ENCODE data around the gene PMM2. TPM values are rescaled to one million over a fixed set of nuclear protein-coding genes. Genes with fewer than 3 reads are reported as not detected.

The PMM2 gene
- total RNA-seq, 4 donors from 2014 or later: 26.2 to 114 (median 58.5) TPM

DNA sequence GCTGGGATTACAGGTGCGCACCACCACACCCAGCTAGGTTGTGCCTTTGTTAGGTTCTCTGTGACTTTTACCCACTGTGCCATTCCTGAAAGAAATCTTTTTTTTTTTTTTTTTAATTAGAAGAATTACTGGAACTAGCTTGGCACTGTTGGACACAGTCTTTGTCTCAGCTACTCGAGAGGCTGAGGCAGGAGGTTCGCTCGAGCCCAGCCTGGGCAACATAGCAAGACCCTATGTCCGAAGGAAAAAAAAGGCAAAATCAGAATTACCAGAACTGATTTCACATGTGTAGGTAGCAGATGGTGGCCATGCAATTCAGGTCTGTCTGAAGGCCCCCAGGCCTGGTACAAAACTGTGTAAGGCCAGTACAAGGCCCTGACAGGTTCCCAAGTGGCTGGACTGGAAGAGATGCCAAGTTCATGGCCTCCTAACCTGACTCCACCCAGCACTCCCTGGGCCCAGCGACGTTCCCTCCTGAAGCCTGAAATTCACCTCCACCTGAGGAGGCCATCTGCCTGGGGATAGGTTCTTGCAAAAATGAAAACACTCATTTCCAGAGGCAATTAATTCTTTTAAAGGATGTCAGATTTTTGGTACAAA, 48.2 kb downstream of the PMM2 start:
- 92 to 95% methylated on average over 4 to 7 of the region's 7 CpGs for WGBS, 2 donors (ENCODE audit: low coverage in 1 of 2)
- Histone ChIP-seq H3K9me3 (no peaks in the 10 kb centered on the region), H3K4me3 (no peak overlapping the region), H3K27ac (no peak overlapping the region), H3K36me3 (peaks cover 0 to 17% (median 3%) of the 10 kb centered on the region in 4 donors), H3K27me3 (no peaks in the 10 kb centered on the region), H3K4me1 (peaks cover 0 to 3% (median 0%) of the 10 kb centered on the region in 4 donors)
- TF ChIP-seq POLR2A (IDR thresholded peaks at IDR 0.05) (no peak), POLR2AphosphoS5 (IDR thresholded peaks at IDR 0.05) (no peak), EP300 (IDR thresholded peaks at IDR 0.05; ENCODE audit: low read depth) (no peak)
- TF ChIP-seq, protein P1, sequence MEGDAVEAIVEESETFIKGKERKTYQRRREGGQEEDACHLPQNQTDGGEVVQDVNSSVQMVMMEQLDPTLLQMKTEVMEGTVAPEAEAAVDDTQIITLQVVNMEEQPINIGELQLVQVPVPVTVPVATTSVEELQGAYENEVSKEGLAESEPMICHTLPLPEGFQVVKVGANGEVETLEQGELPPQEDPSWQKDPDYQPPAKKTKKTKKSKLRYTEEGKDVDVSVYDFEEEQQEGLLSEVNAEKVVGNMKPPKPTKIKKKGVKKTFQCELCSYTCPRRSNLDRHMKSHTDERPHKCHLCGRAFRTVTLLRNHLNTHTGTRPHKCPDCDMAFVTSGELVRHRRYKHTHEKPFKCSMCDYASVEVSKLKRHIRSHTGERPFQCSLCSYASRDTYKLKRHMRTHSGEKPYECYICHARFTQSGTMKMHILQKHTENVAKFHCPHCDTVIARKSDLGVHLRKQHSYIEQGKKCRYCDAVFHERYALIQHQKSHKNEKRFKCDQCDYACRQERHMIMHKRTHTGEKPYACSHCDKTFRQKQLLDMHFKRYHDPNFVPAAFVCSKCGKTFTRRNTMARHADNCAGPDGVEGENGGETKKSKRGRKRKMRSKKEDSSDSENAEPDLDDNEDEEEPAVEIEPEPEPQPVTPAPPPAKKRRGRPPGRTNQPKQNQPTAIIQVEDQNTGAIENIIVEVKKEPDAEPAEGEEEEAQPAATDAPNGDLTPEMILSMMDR (IDR thresholded peaks at IDR 0.05): no peak
- DNase-seq: no peak
- intact Hi-C loops (cut with DNase I; ENCODE audit: low total_unique reads): no loop called here
- in situ Hi-C loops (cut with MboI; ENCODE audit: low pct_ligation_motif_present in 1 of 4, low pct_unique_long_range_greater_than_20kb in 1 of 4, low sequenced_read_pairs in 3 of 4): no loop called here

DNA sequence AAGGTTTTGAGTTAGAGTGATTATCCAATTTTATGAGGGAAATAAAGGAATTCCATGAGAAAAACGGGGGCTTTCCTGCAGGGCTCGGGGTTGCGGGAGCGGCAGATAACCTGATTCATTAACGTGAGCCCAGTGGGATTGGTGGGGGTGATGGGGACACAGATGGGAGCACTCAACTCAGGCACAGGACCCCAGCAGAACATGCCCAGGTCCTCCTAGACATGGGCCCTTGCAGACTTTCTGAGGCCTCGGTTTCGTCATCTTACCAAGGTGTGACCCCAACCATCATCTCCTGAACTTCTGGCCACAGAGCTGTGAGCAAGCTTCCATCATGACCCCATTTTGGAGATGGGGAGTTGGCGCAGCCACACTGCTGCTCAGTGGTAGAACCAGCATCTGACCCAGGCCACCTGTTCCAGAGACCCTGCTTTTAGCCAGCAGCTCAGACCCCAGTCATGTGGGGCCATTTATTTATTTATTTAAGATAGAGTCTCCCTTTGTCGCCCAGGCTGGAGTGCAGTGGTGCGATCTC, 48.8 kb downstream of the PMM2 start:
- H3K27me3 ChIP-seq: no peaks in the 10 kb centered on the region
- 82 to 87% methylated on average over 7 to 10 of the region's 10 CpGs for WGBS, 2 donors (ENCODE audit: low coverage in 1 of 2)
- H3K4me1 ChIP-seq: peaks cover 0 to 3% (median 0%) of the 10 kb centered on the region in 4 donors
- intact Hi-C loops (cut with DNase I; ENCODE audit: low total_unique reads): no loop called here
- H3K36me3 ChIP-seq: peaks cover 0 to 17% (median 3%) of the 10 kb centered on the region in 4 donors
- no peak for DNase-seq
- H3K9me3 ChIP-seq: no peaks in the 10 kb centered on the region
- H3K27ac ChIP-seq: no peak overlapping the region
- no peak overlapping the region for H3K4me3 ChIP-seq
- in situ Hi-C loops (cut with MboI; ENCODE audit: low pct_ligation_motif_present in 1 of 4, low pct_unique_long_range_greater_than_20kb in 1 of 4, low sequenced_read_pairs in 3 of 4): no loop called here
- TF ChIP-seq POLR2AphosphoS5 (IDR thresholded peaks at IDR 0.05): no peak
- TF ChIP-seq EP300 (IDR thresholded peaks at IDR 0.05; ENCODE audit: low read depth): no peak
- TF ChIP-seq POLR2A (IDR thresholded peaks at IDR 0.05): no peak
- TF ChIP-seq, protein P1 (IDR thresholded peaks at IDR 0.05): no peak

DNA sequence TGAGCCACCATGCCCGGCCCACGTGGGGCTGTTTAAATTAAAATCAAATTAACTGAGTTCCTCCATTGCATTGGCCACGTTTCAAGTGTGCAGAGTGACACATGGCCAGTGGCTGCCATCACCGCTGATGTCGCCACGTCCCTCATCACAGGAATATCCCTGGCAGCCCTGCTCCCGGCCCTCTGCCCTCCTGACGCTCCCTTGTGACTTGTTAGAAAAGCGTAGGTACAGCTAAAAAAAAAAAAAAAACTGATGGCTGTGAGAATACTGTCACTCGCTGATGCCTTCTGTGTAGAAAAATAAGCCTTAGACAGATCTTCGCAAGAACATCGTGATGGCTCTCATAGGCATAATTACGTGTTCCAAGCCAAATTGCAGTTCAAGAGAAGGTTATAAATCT, 49.5 kb downstream of the PMM2 start:
- Histone ChIP-seq H3K9me3 (no peaks in the 10 kb centered on the region), H3K4me3 (no peak overlapping the region), H3K36me3 (peaks cover 0 to 17% (median 3%) of the 10 kb centered on the region in 4 donors), H3K4me1 (peaks cover 0 to 3% (median 0%) of the 10 kb centered on the region in 4 donors), H3K27ac (no peak overlapping the region), H3K27me3 (no peaks in the 10 kb centered on the region)
- in situ Hi-C loops (cut with MboI; ENCODE audit: low pct_ligation_motif_present in 1 of 4, low pct_unique_long_range_greater_than_20kb in 1 of 4, low sequenced_read_pairs in 3 of 4) (no loop called here), intact Hi-C loops (cut with DNase I; ENCODE audit: low total_unique reads) (no loop called here)
- DNase-seq: no peak
- 82 to 88% methylated on average over 11 to 13 of the region's 13 CpGs for WGBS, 2 donors (ENCODE audit: low coverage in 1 of 2)
- TF ChIP-seq, protein P1 (IDR thresholded peaks at IDR 0.05): no peak
- no peak for TF ChIP-seq POLR2A (IDR thresholded peaks at IDR 0.05)
- no peak for TF ChIP-seq POLR2AphosphoS5 (IDR thresholded peaks at IDR 0.05)
- no peak for TF ChIP-seq EP300 (IDR thresholded peaks at IDR 0.05; ENCODE audit: low read depth)

DNA sequence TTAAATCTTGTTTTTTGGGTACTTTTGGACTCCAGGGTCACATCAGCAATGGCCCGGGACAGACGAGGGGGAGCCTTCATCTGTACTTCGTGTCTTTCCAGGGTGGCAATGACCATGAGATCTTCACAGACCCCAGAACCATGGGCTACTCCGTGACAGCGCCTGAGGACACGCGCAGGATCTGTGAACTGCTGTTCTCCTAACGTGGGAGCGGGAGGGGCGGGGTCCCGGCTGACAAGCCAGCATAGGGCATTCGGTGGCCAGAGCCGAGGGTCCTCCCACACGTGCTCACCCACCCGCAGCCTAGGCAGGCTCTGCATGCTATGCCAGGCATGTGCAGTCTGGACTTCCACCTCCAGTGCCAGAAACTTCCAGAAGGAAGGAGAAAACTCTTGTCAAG, 50.0 kb downstream of the PMM2 start:
- WGBS, 2 donors (ENCODE audit: low coverage in 1 of 2): 92% methylated on average over 14 of the region's 15 CpGs; no CpG with 5 or more reads in 1 of the 2 donors
- Histone ChIP-seq H3K4me1 (peaks cover 0 to 3% (median 0%) of the 10 kb centered on the region in 4 donors), H3K36me3 (peaks cover 0 to 17% (median 3%) of the 10 kb centered on the region in 4 donors), H3K27ac (no peak overlapping the region), H3K4me3 (no peak overlapping the region), H3K9me3 (no peaks in the 10 kb centered on the region), H3K27me3 (no peaks in the 10 kb centered on the region)
- DNase-seq: no peak
- in situ Hi-C loops (cut with MboI; ENCODE audit: low pct_ligation_motif_present in 1 of 4, low pct_unique_long_range_greater_than_20kb in 1 of 4, low sequenced_read_pairs in 3 of 4) (no loop called here), intact Hi-C loops (cut with DNase I; ENCODE audit: low total_unique reads) (no loop called here)
- TF ChIP-seq, protein P1 (IDR thresholded peaks at IDR 0.05): no peak
- TF ChIP-seq EP300 (IDR thresholded peaks at IDR 0.05; ENCODE audit: low read depth): no peak
- TF ChIP-seq POLR2A (IDR thresholded peaks at IDR 0.05): no peak
- no peak for TF ChIP-seq POLR2AphosphoS5 (IDR thresholded peaks at IDR 0.05)

Measured in transverse colon (tissue), 4 donors.